ENCODE results near the gene RBM33.

DNA sequence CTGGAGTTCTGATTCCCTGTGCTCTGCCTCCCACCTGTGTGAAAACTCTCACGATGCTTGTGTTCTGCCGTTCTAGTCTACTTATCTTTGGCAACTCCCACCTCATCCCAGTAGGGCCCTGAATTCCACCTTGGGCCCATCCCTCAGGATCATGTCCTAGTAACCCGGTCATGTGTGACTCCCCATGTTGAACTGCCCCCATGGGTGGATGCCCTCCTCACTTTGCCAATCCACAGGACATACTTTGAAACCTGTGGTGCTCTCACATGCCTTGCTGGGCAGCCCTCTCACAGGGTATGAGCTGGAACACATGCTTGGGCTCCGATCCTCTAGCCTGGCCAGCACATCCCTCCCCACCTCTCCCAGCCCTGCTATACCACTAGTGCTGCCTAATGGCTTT lies 3.8 kb upstream of the RBM33 start:
- TF ChIP-seq, protein P1, sequence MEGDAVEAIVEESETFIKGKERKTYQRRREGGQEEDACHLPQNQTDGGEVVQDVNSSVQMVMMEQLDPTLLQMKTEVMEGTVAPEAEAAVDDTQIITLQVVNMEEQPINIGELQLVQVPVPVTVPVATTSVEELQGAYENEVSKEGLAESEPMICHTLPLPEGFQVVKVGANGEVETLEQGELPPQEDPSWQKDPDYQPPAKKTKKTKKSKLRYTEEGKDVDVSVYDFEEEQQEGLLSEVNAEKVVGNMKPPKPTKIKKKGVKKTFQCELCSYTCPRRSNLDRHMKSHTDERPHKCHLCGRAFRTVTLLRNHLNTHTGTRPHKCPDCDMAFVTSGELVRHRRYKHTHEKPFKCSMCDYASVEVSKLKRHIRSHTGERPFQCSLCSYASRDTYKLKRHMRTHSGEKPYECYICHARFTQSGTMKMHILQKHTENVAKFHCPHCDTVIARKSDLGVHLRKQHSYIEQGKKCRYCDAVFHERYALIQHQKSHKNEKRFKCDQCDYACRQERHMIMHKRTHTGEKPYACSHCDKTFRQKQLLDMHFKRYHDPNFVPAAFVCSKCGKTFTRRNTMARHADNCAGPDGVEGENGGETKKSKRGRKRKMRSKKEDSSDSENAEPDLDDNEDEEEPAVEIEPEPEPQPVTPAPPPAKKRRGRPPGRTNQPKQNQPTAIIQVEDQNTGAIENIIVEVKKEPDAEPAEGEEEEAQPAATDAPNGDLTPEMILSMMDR (IDR thresholded peaks at IDR 0.05; ENCODE audit: control extremely low read depth in 1 of 3, insufficient read depth in 1 of 3, low read depth in 1 of 3, low read length in 3 of 3), result no peak
- TF ChIP-seq MAFK (IDR thresholded peaks at IDR 0.05; ENCODE audit: low read depth, low read length), result no peak
- no peak for TF ChIP-seq BCL11A (IDR thresholded peaks at IDR 0.05; ENCODE audit: low read depth in 2 of 2, low read length in 2 of 2)
- no peak for TF ChIP-seq BRCA1 (IDR thresholded peaks at IDR 0.05; ENCODE audit: low read depth, low read length)
- TF ChIP-seq, protein P2, sequence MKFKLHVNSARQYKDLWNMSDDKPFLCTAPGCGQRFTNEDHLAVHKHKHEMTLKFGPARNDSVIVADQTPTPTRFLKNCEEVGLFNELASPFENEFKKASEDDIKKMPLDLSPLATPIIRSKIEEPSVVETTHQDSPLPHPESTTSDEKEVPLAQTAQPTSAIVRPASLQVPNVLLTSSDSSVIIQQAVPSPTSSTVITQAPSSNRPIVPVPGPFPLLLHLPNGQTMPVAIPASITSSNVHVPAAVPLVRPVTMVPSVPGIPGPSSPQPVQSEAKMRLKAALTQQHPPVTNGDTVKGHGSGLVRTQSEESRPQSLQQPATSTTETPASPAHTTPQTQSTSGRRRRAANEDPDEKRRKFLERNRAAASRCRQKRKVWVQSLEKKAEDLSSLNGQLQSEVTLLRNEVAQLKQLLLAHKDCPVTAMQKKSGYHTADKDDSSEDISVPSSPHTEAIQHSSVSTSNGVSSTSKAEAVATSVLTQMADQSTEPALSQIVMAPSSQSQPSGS (IDR thresholded peaks at IDR 0.05; ENCODE audit: low read length), result no peak
- TF ChIP-seq POU5F1 (IDR thresholded peaks at IDR 0.05; ENCODE audit: low read depth, low read length), result no peak
- TF ChIP-seq HDAC2 (IDR thresholded peaks at IDR 0.05; ENCODE audit: borderline replicate concordance in 1 of 2, low read depth in 2 of 2, low read length in 2 of 2), result no peak
- TF ChIP-seq TAF1 (IDR thresholded peaks at IDR 0.05; ENCODE audit: low read depth, low read length), result no peak
- no peak for TF ChIP-seq SP1 (IDR thresholded peaks at IDR 0.05; ENCODE audit: low read depth, low read length)
- no peak for TF ChIP-seq PHF8 (conservative IDR thresholded peaks at IDR 0.05; ENCODE audit: low read depth, low read length)
- TF ChIP-seq JUND (IDR thresholded peaks at IDR 0.05; ENCODE audit: low read length), result no peak
- TF ChIP-seq ASH2L (IDR thresholded peaks at IDR 0.05; ENCODE audit: low read length), result no peak
- TF ChIP-seq BACH1 (IDR thresholded peaks at IDR 0.05; ENCODE audit: low read length), result no peak
